ENCODE results near the gene RBP2. TPM values are rescaled to one million over a fixed set of nuclear protein-coding genes. Genes with fewer than 3 reads are reported as not detected.

RBP2 gene
- total and polyA plus RNA-seq, 10 of the 15 experiments (the other 5 are each of a cell fraction or from before 2014, with no cell fraction given): not detected

GRCh38 chr3:139421040-139421439 is 55.3 kb downstream of the RBP2 start:
- ChIA-PET RAD21 (ENCODE audit: unreplicated experiment) (no interaction called here), SMC1A (ENCODE audit: uncharacterized antibody, unreplicated experiment) (no interaction called here), POLR2A (no interaction called here), CTCF (no interaction called here)
- H3K79me2 ChIP-seq (ENCODE audit: control insufficient read depth, insufficient read depth, low read length): no peaks in the 10 kb centered on the region
- no TSS peak for BruUV-seq (replicated peaks)
- no peak for FAIRE-seq
- no peak for ATAC-seq
- in situ Hi-C loops (cut with MboI): no loop called here
- no peak for DNase-seq (ENCODE audit: low read depth, low spot score)
- H4K20me1 ChIP-seq (ENCODE audit: control insufficient read depth, insufficient read depth): no peaks in the 10 kb centered on the region
- H3K4me2 ChIP-seq (ENCODE audit: control insufficient read depth, insufficient read depth): no peak overlapping the region
- intact Hi-C loops (cut with micrococcal nuclease; ENCODE audit: unreplicated experiment): no loop called here
- H3K27ac ChIP-seq (ENCODE audit: control insufficient read depth, insufficient read depth): no peak overlapping the region
- H3K4me1 ChIP-seq (ENCODE audit: control insufficient read depth, insufficient read depth, low read length): no peaks in the 10 kb centered on the region
- no peaks in the 10 kb centered on the region; a peak in 1 of 4 replicates for H3K36me3 ChIP-seq (ENCODE audit: control insufficient read depth in 2 of 2, insufficient read depth in 2 of 2, low read length in 1 of 2)
- no peak overlapping the region for H3K9ac ChIP-seq (ENCODE audit: control insufficient read depth, insufficient read depth, low read length)
- no peaks in the 10 kb centered on the region for H3K9me3 ChIP-seq (replicated peaks; ENCODE audit: control insufficient read depth, insufficient read depth, low read length)
- H2AFZ ChIP-seq (ENCODE audit: control insufficient read depth, low read depth, low read length): no peak overlapping the region
- WGBS (ENCODE audit: insufficient coverage, insufficient replicate concordance, low lambda C conversion rate, missing lambda C conversion rate): 5% methylated on average over 1 of the region's 1 CpG
- no peaks in the 10 kb centered on the region for H3K27me3 ChIP-seq (replicated peaks in 1 of 2; ENCODE audit: control insufficient read depth in 2 of 2, insufficient read depth in 2 of 2, low read length in 1 of 2)
- no peak overlapping the region for H3K4me3 ChIP-seq
- TF ChIP-seq SIN3A (IDR thresholded peaks at IDR 0.05; ENCODE audit: low read depth, low read length) (no peak), NR2C2 (IDR thresholded peaks at IDR 0.05; ENCODE audit: borderline replicate concordance, control insufficient read depth, insufficient read length, low read depth) (no peak), HDAC2 (IDR thresholded peaks at IDR 0.05) (no peak), MYC (IDR thresholded peaks at IDR 0.05; ENCODE audit: insufficient read depth, insufficient read length, insufficient replicate concordance, low read length, severe bottlenecking) (no peak), HDGF (IDR thresholded peaks at IDR 0.05) (no peak), IRF5 (IDR thresholded peaks at IDR 0.05; ENCODE audit: borderline replicate concordance) (no peak), EED (IDR thresholded peaks at IDR 0.05; ENCODE audit: low read depth) (no peak), E2F4 (IDR thresholded peaks at IDR 0.05; ENCODE audit: low read depth, low read length) (no peak), CBFB (IDR thresholded peaks at IDR 0.05; ENCODE audit: low read depth) (no peak), HCFC1 (IDR thresholded peaks at IDR 0.05; ENCODE audit: low read length) (no peak), SIX5 (IDR thresholded peaks at IDR 0.05; ENCODE audit: low read depth, low read length, severe bottlenecking) (no peak), USF1 (IDR thresholded peaks at IDR 0.05; ENCODE audit: borderline replicate concordance, extremely low read length, insufficient read depth, low read depth, low read length) (no peak), PAX8 (IDR thresholded peaks at IDR 0.05) (no peak), SUZ12 (IDR thresholded peaks at IDR 0.05; ENCODE audit: unreplicated experiment) (no peak), STAT3 (IDR thresholded peaks at IDR 0.05; ENCODE audit: low read depth, low read length) (no peak)
- TF ChIP-seq, protein P1, sequence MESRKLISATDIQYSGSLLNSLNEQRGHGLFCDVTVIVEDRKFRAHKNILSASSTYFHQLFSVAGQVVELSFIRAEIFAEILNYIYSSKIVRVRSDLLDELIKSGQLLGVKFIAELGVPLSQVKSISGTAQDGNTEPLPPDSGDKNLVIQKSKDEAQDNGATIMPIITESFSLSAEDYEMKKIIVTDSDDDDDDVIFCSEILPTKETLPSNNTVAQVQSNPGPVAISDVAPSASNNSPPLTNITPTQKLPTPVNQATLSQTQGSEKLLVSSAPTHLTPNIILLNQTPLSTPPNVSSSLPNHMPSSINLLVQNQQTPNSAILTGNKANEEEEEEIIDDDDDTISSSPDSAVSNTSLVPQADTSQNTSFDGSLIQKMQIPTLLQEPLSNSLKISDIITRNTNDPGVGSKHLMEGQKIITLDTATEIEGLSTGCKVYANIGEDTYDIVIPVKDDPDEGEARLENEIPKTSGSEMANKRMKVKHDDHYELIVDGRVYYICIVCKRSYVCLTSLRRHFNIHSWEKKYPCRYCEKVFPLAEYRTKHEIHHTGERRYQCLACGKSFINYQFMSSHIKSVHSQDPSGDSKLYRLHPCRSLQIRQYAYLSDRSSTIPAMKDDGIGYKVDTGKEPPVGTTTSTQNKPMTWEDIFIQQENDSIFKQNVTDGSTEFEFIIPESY (IDR thresholded peaks at IDR 0.05): no peak
- TF ChIP-seq, protein P2, sequence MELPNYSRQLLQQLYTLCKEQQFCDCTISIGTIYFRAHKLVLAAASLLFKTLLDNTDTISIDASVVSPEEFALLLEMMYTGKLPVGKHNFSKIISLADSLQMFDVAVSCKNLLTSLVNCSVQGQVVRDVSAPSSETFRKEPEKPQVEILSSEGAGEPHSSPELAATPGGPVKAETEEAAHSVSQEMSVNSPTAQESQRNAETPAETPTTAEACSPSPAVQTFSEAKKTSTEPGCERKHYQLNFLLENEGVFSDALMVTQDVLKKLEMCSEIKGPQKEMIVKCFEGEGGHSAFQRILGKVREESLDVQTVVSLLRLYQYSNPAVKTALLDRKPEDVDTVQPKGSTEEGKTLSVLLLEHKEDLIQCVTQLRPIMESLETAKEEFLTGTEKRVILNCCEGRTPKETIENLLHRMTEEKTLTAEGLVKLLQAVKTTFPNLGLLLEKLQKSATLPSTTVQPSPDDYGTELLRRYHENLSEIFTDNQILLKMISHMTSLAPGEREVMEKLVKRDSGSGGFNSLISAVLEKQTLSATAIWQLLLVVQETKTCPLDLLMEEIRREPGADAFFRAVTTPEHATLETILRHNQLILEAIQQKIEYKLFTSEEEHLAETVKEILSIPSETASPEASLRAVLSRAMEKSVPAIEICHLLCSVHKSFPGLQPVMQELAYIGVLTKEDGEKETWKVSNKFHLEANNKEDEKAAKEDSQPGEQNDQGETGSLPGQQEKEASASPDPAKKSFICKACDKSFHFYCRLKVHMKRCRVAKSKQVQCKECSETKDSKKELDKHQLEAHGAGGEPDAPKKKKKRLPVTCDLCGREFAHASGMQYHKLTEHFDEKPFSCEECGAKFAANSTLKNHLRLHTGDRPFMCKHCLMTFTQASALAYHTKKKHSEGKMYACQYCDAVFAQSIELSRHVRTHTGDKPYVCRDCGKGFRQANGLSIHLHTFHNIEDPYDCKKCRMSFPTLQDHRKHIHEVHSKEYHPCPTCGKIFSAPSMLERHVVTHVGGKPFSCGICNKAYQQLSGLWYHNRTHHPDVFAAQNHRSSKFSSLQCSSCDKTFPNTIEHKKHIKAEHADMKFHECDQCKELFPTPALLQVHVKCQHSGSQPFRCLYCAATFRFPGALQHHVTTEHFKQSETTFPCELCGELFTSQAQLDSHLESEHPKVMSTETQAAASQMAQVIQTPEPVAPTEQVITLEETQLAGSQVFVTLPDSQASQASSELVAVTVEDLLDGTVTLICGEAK (IDR thresholded peaks at IDR 0.05; ENCODE audit: borderline replicate concordance): no peak

All from GM12878 (cell line).